ENCODE results near the gene DOCK1. TPM values are rescaled to one million over a fixed set of nuclear protein-coding genes. Genes with fewer than 3 reads are reported as not detected.

DOCK1 gene
- total RNA-seq, 1 experiment from 2014 or later = 16.4 TPM

DNA sequence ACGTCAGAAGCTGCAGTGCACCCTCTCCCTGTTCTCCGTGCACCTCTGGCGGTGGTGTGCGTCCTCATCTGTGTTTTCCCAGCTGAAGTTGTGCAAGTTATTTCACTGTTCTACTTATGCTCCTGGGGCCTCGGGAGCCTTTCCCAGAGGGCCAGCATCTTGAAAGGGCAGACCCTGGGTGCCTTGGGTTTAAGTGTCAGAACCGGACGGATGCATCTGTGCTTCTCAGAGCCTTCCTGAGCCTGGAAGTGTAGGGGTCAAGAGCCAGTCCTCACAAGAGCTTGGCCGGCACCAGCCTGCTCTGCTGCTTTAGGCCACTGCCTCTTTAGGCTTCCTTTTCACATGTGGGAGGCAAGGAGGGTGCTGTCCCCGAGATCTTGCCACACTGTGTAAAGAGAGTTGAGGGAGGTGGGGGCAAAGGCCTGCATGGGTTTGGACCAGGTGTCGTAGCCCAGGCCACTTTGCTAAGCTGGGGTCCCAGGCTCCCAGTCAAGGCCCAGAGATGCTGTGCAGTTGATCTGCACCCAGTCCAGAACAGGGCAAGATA is 515.0 kb downstream of the DOCK1 start:
- no peak for DNase-seq (ENCODE audit: low read depth)

GRCh38 chr10:127423218-127423915 is 518.1 kb downstream of the DOCK1 start:
- DNase-seq (ENCODE audit: low read depth) = no peak

DNA sequence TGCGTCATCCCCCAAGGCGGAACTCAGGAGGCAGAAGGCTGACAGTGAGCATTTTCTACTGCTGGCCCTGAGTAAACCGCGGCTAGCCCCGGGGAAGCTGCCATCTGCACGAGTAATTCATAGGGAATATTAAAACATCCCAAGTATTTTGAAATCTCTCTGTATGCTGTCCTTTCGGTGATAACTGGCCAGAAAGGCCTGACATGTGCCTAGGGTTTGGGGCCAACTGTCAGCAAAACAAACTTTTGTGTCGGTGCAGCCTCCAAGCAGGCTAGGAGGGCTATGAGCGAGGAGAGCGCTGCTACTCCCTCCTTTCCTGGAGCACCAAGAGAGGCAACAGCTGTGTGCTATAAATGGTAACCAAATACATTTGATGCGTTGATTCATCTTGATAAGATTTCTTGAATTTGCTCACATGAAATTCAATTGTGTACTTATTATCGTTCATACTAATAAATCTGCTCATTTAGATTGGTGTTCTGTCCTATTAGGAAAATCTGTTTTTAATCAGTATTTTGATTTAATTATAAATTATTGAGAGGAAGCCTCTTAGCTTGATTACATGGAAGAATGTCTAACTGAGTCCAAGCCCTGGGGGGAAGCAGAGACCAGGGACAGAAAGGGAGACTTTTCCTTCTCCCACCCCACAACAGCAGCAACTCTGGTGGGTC is 519.5 kb downstream of the DOCK1 start:
- no peak for DNase-seq (ENCODE audit: low read depth)

- DNase-seq (ENCODE audit: low read depth) = no peak
Measured at GRCh38 chr10:127426746-127427145, 521.5 kb downstream of the DOCK1 start.

DNA sequence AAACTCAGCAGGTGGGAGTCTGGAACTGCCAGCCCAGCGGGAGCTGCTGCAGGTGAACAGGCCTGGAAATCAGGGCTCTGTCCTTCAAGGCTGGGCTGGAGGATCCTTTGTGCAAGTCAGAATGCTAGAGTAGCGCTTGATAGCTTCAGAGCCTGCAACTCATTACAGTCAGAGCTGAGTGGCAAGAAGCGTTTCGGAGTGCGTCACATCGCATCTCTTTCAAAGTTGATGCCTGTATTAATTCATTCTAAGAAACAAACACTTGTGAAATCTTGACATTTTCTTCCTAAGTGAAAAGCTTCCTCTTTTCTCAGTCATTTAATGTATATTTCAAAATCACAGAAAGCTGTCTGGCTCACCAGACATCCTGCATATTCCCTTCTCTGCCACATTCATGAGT is 522.7 kb downstream of the DOCK1 start:
- DNase-seq (ENCODE audit: low read depth) = no peak

DNA sequence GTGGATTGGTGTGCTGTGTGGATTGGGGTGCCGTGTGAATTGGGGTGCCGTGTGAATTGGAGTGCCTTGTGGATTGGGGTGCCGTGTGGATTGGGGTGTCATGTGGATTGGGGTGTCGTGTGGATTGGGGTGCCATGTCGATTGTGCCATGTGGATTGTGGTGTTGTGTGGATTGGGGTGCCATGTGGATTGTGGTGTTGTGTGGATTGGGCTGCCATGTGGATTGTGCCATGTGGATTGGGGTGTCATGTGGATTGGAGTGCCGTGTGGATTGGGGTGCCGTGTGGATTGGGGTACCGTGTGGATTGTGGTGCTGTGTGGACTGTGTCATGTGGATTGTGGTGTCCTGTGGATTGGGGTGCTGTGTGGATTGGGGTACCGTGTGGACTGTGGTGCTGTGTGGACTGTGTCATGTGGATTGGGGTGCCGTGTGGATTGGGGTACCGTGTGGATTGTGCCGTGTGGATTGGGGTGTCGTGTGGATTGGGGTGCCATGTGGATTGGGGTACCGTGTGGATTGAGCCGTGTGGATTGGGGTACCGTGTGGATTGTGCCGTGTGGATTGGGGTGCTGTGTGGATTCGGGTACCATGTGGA is 523.3 kb downstream of the DOCK1 start:
- DNase-seq (ENCODE audit: low read depth) = no peak

DNA sequence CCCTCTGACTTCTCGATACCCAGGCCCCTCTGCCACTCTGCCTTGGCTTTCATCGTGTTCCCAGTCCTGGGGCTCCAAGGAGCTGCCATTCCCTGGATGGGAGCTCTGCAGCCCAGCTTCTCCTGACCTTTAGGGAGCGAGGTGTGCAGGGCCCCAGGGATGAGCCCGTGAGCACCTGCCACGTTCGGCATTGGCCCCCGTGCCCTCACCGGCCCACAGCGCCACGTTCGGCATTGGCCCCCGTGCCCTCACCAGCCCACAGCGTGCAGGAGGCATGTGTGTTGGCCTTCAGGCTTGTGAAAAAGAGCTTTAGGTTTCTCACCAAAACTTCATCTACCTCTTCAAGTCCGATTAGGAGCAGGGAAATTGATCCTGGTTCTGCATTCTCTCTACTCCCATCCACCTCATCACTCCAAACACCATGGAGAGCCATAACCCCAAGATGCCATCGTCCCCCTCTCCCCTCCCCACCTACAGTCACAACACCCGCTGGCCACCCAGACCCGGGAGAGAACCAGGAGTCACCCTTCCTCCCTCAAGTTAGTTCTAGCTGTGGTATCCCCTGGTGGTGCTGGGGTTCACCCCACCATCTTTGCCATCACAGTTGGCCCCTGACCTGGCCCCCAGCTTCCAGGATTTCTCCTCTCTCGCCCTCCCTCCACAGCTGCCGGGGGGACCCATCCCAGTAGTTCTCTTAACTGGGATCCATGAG is 524.5 kb downstream of the DOCK1 start:
- no peak for DNase-seq (ENCODE audit: low read depth)

DNA sequence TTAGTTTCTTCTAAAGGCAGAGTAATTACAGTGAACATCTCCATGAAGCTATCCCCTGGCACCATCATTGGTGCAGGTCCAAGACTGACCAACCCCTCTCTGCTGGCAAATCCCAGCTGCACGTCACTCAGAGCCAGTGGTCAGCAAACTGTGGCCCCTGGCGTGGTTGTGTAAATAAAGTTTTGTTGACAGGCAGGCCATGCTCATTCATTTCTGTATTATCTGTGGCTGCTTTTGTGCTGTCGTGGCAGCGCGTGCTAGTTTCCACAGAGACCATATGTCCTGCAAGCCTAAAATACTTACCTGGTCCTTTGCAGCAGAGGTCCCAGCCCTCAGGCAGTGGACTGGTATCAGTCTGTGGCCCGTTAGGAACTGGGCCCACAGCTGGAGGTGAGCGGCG is 526.3 kb downstream of the DOCK1 start:
- DNase-seq (ENCODE audit: low read depth) = no peak

DNA sequence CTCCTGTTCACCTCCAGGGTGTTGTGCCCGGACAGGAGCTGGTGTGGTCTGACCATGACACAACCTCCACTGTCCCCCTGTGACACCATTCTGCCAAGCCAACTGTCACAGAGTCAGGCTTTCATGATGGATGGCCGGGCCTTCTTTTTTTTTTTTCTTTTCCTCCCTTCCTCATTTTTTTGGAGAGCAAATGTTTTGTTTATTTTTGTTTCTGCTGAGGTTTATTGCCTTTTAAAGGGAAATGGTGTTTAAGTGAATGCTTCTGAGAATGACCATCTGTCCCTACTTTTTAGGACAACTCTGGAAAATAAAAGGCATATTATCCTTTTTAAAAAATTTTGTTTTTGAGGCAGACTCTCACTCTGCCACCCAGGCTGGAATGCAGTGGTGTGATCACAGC is 528.8 kb downstream of the DOCK1 start:
- DNase-seq (ENCODE audit: low read depth) = no peak

DNA sequence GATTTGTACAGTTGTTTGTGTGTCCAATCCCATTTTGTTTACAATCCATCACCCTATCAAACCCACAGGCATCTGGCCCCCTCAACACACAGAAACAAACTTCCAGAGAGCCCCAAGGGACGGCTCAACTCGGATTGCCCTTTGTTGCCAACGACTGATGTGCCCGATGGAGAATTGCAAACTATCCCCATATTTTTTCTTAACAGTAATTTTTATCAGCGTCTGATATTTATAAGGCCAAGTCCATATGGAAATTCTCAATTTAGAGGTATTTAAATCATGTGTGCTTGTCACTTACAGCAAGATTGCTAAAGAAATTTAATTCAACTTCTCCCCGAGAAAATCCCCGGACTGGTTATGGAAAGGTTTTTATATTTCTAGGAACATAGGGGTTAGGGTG is 530.0 kb downstream of the DOCK1 start:
- no peak for DNase-seq (ENCODE audit: low read depth)

- no peak for DNase-seq (ENCODE audit: low read depth)
Measured at GRCh38 chr10:127440371-127440770, 535.1 kb downstream of the DOCK1 start.

- no peak for DNase-seq (ENCODE audit: low read depth)
Measured at GRCh38 chr10:127441350-127442219, 536.4 kb downstream of the DOCK1 start.

DNA sequence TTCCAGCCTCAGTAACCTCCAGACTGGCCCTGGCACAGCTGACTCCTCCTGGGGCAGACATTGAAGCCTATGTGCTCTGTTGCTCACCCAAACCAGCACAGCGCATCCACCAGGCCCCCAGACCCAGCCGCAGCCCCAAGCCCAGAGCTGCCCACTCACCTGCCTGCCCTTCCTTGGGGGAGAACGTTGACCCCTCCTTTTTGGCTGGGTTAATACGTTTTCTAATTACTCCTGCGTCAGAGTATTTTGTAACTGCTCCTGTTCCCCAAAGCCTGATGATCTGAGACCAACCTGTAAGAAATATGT is 536.9 kb downstream of the DOCK1 start:
- no peak for DNase-seq (ENCODE audit: low read depth)

- DNase-seq (ENCODE audit: low read depth) = no peak
Measured at GRCh38 chr10:127444155-127444554, 538.9 kb downstream of the DOCK1 start.

- no peak for DNase-seq (ENCODE audit: low read depth)
Measured at GRCh38 chr10:127447197-127447596, 542.0 kb downstream of the DOCK1 start.

- DNase-seq (ENCODE audit: low read depth) = no peak
Measured at GRCh38 chr10:127449490-127449889, 544.3 kb downstream of the DOCK1 start.

DNA sequence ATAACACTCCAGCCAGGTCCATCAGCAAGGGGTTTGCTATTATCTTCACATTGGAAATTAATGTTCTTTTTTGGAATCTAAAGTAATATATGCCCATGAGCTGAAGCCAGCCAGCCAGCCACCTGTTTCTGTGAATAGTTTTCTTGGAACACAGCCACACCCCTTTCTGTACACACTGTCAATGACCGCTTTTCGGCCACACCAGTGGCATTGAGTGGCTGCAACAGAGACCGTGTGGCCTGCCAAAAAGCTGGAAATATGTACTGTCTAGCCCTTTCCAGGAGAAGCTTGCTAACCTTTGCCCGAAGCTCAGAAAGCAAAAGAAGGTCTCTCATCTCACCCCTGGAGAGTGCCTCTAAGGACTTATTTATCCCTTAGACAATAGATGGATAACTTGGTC is 545.4 kb downstream of the DOCK1 start:
- no peak for DNase-seq (ENCODE audit: low read depth)

DNA sequence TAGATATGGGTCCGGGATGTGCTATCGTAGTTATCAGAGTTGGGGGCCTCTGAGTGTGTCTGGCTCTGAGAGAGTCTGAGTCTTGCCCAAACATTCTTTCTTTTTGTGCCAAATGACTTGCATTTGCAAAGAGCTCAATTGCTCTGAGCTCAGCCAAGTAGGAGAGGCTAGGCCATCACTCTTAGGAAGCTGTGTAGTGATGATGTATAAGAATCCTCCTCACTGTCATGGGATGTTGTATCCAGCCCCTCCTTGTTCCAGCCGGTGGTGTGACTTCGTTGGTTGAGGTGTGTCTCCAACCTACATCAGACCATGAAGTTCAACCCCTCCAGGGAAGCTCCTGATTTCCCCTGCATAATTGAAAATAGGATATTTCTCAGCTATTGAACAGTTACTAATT is 546.4 kb downstream of the DOCK1 start:
- no peak for DNase-seq (ENCODE audit: low read depth)

DNA sequence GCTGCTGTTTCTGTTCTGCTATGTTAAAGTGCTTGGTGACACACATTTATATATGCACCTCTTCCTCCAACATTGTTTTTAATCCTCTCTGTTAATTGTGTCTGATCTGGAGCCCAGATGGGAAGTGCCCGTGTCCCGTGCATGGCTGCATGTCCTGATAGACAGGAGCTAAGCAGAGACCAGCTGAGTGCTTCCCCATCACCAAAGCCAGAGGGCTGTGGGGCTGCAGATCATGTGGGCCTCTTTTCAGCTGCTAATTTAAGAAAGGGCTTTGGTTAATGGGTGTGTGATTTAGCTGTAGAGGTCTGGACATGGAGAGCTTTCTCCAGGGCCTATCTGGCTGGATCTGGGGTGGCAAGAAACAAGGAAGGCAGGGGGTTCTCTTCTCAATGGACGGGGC is 547.3 kb downstream of the DOCK1 start:
- no peak for DNase-seq (ENCODE audit: low read depth)

- no peak for DNase-seq (ENCODE audit: low read depth)
Measured at GRCh38 chr10:127453706-127454105, 548.5 kb downstream of the DOCK1 start.

DNA sequence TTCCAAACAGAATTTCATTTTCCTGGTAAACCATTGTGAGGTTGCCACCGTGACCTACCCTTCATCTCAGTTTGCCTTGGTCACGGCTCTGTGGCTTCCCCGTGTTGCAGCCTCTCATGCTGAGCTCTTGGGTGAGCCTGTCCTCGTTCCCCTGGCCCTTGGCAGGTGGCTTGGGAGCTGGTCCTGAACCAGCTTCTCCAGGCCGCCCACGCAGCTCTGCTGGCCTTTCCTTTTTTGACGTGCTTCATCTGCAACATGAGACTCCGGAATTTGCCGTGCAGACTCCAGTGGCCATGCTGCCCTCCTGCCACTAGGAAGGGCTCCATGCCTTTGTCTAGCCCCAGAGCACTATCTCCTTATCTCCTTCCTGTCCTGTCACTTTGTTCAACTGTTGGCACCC is 550.9 kb downstream of the DOCK1 start:
- DNase-seq (ENCODE audit: low read depth) = no peak
